HG03342 (cell line): ENCODE data around the gene ART4.

Source experiments
- ATAC-seq: cut with Tn5 transposase; IDR thresholded peaks from one replicate; pipeline ENCODE4 v1.9.1; 2021; ENCODE audit warnings: mild to moderate bottlenecking, moderate library complexity; ENCODE audit not compliant: unreplicated experiment

Gene ART4

DNA sequence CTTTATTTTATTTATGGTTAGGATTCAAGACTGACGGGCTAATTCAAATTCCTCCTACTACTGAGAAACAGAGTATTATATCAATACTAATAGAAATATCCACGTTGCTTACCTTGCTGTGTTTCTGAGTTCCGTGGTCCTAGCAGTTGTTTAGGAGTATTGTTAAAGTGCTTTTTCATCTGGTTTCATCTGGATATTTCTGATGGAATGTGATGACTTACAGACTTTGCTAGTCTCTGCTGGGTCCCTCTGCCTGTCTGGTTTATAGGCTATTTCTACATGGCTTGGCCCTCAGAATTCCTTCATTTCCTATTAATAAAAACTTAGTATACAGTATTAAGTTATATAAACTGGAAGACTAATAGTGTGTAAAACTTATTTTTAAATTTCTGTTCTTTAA, 29.3 kb downstream of the ART4 start, which contains the start of gene SMCO3:
SMCO3 (minus strand) TSS at position 169 of the 400 bp plus-strand sequence. CDS start 7,502 bp downstream, outside the sequence.
- no peak for ATAC-seq

DNA sequence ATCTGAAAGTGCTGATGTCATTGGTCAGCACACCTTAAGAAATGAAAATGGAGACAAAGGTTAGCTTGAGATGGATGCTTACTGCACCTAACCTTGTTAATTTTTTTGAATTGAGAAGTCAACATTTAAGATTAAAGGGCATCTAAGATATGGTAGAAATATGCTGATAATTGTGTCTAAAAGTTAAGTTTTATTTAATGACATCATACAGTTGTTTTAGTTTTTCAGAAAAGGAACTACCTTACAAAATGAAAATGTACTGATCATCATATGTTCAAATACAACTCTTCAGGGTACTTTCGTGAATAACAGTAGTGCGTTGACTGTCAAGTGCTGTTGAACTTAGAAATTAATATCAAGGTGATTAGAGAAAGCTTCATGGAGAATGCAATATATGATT, 31.8 kb downstream of the ART4 start:
- no peak for ATAC-seq

DNA sequence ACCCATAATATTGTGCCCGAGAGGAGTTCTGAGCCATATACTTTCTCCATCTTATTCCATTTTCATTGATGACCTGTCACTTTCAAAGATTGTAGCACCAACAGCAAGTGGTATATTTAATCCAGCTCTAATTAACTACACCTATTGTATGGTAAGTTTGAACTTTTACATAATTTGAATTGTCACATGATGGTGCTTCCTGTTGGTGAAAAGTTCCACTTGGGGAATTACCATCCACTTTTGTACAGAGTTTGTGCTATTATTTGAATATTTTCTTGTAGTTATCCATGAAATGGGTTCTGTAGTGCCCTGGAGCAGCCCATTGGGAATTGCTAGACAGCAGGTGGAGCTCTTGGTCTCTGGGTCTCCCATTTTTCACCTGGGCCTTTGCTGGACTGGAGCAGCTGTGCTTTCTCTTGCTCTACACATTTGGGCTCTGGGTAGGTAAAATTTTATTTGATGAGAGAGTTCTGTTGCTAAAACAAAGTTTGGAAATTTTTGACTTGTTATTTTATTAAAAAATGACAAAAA, 32.3 kb downstream of the ART4 start:
- ATAC-seq: no peak

DNA sequence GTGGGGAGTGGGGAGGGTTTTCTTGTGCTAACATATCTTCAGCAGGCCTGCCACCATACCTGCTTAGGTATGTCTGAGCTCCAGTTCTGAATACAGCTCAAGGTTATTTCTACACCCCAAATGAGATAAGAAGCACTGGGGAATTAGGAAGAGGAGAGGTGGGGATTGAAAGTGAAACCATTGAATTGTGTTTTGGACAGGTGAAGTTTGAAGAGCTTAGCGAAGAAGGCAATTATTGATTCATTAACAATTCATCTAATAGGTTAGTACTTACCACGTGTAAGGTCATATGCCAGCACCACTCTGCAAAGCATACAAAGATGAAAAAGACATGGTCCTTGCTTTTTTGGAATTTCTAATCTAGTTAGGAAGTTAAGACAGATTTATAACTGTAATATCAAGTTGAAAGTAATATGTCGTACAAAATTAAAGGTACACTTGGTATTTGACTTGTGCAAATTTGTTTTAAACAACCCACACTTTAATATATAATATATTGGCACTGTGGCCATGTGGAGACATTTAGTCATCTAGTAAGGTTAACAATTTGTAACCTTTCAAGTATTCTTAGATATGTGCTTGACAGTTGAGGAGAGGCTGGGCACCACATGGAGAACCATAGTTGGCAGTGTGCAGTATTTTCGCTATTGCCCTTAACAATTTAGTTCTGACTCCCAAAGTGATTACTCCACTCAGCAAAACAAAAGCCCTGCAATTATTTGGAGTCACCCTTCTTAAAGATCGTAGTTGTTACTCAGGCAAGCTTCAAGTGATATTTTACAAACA, 33.0 kb downstream of the ART4 start:
- ATAC-seq: no peak

DNA sequence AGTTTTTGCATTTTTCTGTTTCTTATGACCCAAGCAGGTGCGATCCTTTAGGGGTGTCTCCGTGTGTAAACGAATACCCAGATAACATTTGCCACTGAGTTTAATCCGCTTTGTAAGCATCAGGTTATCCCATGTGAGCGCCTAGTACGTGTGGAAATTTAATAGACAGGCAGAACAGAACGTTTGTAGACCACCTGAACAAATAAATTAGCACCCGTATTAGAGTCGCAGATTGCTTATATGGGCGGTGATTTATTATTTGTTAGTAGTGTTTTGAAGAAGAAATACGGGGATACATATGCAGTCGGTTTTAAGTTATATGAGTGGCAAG, 39.5 kb downstream of the ART4 start:
- peak; percentile 8 for ATAC-seq

DNA sequence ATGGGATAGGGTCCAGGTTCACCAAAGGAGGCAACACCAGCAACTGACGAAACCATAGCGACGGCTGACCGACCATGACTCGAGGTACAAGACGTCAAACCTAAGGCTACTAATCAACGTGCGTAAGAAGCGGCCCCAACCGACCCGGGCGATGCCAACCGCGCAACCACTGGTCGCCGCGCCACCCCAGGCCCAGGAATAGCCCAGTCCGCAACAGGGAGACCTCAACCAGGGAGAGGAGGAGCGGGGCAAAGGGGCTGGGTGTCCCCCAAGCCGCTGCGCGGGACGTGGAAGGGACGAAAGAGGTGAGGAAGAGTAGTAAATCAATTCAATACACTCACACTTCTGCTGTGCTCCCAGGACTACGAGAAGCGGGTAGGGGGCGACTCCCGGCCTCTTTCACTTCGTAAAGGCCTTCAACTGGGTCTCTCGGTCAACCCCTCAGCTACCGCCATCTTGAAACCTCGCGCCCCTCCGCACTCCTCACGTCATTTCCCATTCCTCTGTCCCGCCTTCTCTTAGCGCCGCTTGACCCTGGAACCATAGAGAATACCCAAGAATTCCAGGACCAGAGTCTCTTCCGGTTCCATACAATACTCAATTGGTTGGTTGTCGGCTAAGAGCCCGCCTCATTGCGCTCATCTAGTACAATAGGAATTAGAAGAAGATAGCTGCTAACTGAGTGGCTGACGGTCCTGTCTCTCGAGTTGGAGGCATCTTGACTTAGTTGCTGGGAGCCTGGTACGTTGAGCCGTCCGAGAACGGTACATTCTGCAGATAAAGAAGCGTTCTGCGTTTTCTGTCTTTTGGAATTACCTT, 40.1 kb downstream of the ART4 start, which contains the start of the genes C12orf60 and WBP11:
C12orf60 (plus strand) TSS at position 660 of the 819 bp plus-strand sequence. CDS start 19,266 bp downstream, outside the sequence.
WBP11 (minus strand) TSS at position 468 of the 819 bp plus-strand sequence. CDS start 2,095 bp downstream, outside the sequence.
- ATAC-seq: peak; percentile 99

DNA sequence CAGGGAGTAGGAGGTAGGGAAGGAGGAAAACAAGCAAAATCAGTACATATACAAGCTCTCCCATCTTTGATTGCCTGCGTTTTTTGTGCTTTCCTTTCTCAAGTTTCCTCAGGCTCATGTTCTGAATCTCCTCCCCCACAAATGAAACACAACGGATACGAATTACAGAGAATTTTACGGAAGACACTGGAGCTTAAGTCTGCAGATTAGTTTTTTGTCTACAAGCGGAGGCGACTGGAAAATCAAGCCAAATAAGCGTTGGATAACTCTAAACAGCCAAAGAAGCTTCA, 40.7 kb downstream of the ART4 start:
- ATAC-seq: no peak

DNA sequence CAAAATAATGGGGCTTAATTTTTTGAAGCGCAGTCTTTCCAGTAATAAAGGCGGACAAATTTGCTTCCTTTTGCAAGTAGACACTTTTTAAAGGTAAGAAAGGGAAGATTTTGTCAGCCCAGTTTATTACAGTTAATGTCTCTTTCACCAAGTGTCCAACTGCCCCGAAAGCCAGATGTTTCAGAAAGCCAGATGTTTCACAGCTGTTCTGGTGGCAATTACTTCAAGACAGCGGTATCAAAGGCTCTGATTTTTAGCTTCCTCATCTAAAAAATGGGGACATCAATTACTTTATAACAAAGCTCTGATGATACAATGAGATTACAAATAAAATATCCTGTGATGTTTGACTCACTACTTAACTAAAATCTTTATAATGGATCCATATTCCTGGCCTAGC, 41.1 kb downstream of the ART4 start:
- no peak for ATAC-seq

DNA sequence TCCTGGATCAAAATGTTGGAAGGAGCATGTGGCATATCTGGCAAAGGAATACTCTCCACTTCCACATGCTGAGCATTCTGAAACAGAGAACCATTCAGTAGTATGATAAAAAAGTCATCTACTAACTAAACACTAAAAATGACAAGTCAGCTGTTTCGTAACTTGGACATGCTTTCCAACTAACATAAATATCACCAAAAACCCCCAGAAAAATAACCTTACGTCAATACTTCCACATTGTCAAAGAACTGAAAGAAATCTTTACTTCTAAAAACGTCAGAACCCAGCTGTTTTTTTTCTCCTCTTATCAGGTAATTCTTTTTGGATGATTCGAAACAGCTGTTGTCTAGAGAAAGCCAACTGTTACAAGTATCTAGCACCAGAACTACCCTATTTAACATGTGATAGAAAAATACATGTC, 48.3 kb downstream of the ART4 start:
- ATAC-seq: no peak

DNA sequence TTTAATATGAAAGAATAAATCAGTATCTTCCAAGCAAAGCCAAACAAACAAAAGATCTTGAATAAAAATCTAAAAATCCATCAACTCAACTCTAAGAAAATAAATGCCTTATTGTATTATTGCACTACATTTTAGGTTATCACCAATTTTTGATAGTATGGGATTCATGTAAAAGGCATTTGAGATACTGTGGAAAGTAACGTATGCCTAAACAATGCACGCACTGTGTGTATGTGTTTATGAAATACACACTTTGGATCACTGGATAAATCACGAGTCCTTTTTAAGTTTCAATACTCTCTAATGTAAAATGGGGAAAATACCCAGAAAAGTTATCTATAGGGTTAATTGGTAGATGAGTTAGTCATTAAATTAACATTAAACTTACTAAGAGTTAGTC, 57.8 kb downstream of the ART4 start:
- ATAC-seq: no peak

DNA sequence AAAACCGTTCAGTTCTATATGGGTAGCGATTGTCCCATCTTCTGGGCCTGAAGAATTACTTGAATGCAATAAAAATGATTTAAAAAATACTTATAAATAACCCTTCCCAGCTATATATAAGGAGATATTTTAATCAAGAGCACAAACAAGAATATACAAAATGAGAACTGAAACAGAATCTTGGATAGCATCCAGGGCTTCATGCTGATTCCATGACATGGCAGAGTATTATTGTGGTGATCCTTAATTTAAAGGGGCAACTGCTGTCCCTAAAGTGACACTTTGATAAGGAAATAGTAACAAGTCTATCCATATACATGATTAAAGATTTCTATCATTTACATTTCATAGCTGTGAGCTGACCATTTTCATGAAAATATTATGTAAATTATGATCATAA, 58.9 kb downstream of the ART4 start:
- ATAC-seq: no peak

DNA sequence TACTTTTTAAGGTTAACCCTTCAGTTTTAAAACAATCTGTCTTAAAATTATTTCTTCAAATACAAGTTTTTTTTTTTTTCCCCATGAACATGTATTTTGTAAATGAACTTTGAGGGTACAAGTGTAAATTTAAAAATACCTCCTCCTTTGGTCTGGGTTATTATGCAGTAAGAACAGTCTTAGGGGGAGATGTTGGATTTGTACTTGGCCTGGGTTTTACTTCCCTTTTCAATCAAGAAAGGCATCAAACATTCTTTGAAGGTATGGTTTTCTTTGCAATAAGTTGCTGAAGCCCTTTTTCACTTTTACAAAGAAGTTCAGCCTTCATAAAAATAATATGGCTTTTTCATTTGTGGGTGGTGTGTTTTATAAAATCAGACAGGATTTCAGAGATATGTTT, 60.6 kb downstream of the ART4 start:
- no peak for ATAC-seq

DNA sequence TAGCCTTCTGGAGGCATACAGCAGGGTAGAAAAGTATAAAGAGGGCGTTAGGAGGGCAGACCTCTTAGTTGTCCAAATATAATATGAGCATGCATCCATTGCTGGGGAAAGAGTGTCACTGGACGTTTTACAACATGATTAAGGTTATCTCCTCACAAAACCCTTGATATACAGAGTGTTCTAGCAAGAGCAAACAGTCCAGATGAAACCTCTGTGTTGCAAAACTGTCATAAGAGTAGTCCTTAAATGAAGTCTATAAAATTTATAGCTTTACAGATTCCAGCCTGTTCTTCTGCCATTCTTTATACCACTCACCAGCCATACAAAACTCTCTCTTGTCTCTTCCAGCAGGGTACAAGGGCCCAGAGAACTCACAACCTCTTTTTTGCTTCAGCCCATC, 61.8 kb downstream of the ART4 start:
- ATAC-seq: no peak

DNA sequence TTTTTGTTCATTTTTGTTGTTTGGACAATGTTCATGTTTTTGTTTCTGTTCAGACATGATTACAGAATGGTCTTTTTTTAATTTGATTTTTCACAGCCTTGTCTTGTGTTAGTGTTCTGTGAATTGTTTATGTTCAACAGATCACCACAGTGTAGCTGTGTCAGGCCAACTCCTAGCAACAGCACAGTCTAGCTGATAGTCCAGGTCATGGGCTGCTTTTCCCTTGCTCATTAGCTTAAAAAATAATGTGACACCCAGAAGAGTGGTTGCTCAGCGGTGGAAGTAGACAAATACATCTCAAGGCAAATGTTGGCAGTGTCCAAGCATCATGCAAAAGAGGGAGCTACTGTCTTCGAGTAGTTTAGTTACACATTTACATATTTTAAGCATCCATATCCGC, 62.5 kb downstream of the ART4 start:
- no peak for ATAC-seq

DNA sequence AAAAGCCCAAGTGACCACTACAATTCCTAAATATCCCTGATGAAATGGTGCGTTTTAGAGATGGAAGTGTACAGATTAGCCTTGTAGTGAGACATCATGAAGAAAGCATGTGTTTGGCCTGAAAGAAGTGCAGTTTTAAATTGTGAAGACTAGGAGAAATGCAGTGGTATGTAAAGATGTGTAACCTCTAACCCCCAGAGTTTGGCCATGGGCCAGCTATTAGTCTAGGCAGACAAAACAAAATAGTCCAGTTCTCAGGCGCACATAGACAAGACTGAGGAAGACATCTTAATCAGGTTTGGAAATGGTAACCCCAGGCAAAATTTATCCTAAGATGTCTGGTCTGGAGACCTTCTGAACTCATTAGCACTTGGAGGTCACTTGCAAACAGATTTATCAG, 63.5 kb downstream of the ART4 start:
- ATAC-seq: no peak

DNA sequence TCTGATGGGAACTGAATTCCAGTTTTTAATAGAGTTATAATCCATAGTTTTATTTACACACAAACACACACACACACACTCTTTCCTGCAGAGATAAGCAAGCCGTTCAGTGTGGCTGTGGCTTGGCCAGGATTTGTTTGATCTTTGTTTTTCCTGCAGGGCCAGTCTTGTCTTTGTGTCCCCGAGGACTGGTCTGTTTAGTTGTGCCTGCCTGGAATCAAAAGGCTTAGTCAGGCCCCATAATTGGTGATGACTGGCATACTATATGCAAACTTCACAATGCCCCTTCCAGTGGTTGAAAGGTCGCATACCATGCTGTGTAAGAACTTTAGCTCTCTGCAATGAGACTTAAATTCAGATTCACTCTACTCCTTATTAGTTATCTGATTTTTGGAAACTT, 66.1 kb downstream of the ART4 start:
- ATAC-seq: no peak

DNA sequence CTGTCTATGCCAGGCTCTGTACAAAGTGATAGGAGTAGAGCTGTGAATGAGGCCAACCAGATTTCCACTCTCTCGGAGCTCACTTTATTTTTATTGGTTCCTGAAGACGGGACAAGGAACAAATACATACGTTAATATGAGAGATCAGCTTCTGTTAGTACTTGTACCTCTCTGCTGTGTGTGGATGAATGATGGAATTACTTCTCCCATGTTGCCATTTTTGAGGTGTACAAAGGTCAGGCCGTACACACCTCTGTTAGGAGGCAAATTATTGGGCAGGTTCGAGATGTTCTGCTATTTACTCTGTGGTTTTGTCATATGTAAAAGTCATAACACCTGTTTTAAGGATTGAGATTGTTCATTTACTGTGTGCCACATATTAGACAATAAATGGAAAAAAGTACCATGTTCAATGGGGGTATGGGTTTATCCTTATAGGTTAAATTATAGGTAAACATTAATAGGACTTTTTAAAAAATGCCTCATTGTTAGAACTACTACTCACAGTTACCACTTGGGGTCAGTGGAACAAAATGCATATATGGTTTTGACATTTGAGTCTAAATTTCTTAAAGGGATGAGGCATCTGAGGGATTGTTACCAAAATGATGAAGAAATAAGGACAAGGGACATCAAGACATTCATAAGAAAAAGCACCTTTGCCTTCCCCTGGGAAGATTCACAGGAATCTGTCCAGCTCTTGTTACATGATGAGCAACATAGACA, 66.9 kb downstream of the ART4 start:
- no peak for ATAC-seq

DNA sequence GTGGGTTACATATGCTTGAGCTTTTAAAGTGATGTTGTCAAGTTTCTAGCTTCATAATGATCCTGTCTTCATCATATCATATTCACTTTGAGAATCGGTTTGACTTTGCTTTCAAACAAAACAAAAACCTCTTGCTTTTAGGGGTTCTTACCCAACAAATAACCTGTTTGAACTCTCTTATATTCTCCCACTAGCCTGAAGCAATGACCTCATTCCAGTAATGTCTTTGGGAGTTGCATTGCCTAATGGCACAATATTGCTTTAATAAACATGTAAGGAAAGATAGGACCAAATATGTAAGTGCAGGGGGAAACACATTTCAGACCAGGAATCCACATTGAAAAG, 67.7 kb downstream of the ART4 start:
- ATAC-seq: no peak
